Lung microvascular endothelial cell (primary cell): ENCODE data around the gene NOS2. TPM values are rescaled to one million over a fixed set of nuclear protein-coding genes. Genes with fewer than 3 reads are reported as not detected.
"Not testable (repeated sequence)": the region's sequence is repeated elsewhere in the genome, so short reads cannot be mapped to it uniquely, and the experiment has no call there.

Source experiments
- DNase-seq, 2 donors: peaks; one replicate each; pipeline versions ENCODE4 v3.0.0 to v3.0.0-alpha.2; 2010; ENCODE audit warnings: low read depth in 2 of 2
- total RNA-seq: library from RNA; depleted of rRNA; stranded (reverse); fragments of >200 nt; gene quantifications from 2 replicates; pipeline ENCODE4 v1.2.1, GENCODE V29; 2014

The NOS2 gene
- total RNA-seq: 0.20 and 0.22 TPM in 2 replicates

DNA sequence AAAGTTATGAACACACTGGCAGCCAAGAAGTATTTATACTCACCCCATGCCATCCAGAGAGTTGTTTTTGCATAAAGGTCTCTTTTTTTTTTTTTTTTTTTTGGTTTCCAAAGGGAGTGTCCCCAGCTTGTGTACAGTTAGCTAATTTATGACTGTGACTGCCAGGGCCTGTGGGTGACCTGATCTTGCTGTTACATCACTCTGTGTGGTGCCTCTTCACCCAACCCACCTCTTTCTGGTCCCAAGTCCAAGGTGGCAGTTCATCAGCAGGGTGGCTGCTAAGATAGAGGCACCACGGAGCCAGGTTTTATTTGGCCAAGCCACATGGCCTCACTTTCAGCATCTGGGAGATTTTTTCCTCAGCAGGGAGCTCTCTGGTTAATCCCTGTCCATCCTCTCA, at the start of gene NOS2:
Gene NOS2, minus strand, starts transcription at position 8 of the 400 bp plus-strand sequence. CDS start 1,720 bp downstream, outside the sequence.
- DNase-seq: no peak

DNA sequence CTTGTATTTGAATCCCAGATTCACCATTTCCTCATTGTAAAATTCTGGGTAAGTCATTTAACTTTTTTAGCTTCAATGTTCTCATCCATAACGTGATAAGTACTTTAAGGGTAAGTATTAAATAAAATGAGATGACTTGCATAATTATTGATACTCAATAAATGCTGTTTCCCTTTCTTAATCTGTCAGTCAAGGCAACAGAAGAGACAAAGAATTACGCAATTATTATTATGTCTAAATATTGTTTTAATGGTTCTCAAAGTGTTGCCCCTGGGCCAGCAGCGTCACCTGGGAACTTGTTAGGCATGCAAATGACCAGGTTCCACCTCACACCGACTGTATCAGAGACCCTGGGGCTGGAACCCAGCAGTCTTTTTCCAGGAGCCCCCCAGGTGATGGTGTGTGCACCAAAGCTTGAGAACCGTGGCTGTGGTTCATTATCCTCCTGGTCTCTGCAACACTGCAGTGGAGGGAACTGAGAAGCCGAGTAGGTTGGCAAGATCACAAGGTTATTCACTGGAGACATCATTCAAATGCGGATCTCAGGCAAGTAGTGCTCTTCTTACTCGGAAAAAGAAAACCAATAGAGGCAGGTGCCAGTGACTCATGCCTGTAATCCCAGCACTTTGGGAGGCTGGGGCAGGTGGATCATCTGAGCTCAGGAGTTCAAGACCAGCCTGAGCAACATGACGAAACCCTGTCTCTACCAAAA, 49.3 kb upstream of the NOS2 start:
- DNase-seq: no peak

DNA sequence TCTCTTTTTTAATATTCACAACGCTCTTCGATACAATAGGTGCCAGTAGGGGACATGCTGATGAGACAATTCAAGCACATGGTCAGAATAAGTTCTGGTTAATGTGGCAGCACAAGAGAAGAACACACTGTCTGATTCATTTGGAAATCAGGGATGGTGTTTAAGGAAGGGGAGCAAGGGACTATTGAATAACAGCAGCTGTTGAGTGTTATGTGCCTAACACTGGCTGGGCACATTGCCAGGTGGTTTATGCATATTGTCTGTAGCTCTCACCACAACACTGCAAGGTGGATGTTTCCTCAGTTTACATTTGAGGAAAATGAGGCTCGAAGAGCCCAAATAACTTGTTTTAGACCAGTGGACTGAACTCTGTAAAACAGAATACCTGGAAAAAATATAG, 48.6 kb upstream of the NOS2 start:
- DNase-seq: no peak

DNA sequence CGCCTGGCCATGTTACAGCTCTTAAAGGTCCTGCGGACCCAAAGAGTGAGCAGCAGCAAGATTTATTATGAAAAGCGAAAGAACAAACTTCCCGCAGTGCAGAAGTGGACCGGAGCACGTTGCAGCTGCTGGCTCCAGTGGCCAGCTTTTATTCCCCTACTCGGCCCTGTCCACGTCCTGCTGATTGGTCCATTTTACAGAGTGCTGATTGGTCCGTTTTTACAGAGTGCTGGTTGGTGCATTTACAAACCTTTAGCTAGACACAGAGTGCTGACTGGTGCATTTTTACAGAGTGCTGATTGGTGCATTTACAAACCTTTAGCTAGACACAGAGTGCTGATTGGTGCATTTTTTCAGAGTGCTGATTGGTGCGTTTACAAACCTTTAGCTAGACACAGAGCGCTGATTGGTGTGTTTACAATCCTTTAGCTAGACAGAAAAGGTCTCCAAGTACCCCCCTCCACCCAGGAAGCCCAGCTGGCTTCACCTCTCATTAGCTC, 46.5 kb upstream of the NOS2 start:
- not testable (repeated sequence) for DNase-seq

DNA sequence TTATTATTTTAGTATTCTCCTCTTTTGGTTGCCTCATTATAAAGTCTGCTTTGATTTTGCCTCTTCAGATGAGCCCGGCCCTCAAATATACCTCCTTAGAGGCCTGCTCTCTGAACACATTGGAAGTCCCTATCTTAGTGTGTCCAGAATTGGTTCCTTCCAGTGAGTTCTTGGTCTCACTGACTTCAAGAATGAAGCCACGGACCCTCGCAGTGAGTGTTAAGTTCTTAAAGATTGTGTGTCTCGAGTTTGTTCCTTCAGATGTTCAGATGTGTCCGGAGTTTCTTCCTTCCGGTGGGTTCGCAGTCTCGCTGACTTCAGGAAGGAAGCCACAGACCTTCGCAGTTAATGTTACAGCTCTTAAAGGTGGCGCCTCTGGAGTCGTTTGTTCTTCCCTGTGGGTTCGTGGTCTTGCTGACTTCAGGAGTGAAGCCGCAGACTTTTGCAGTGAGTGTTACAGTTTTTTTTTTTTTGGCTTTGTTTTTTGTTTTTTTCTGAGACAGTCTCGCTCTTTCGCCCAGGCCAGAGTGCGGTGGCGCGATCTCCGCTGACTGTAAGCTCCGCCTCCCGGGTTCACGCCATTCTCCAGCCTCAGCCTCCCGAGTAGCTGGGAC, 45.8 kb upstream of the NOS2 start:
- DNase-seq: no peak

DNA sequence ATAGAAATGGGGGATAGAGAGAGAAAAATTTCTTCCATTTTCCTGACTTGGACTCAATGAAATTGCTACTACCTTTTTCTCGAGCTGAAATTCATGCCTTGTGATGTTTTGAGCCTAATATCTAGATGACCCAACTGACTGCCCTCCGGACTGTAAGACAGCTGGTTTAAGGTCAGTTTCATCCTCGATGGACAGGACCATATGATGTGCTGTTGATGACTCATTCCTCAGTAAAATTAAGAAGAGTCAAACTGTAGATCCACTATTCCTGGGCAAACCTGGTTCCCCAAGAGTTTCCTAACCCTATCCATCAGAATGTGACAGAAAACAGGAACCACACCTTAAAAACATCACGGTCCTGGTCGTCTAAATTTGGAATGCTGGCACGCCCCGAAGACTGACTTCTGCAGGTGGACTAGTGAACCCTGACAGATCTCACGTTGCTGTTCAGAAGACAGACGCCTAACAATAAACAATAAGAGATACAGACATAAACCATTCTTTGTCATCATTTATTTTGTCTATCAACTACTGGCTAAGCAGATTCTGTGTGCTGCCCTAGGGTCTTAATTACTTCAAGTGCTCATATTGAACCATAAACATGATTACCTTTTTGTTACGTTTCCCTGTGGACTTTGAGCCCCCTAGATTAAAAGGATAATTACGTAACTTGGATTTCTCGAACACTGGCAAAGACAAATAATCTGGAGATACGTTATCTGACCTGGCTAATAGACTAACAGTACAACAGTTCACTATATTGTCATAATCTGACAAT, 45.1 kb upstream of the NOS2 start:
- no peak for DNase-seq

DNA sequence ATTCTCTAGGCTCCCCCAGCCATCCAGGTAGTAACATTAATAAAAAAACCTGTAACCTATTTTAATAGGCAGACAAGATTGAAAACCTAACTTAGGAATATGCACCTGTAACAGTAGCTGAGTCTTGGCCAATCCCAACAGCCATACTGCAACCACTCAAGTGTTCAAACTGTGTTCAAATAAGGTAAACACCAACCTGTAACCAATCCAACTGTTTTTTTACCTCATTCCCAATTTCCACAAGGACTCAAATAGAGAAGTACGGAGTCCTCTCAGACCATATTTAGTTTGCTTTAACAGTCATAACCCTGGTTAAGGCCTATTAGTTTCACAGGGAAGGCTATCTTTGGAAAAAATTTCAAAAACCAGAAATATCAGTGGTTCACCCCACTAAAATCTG, 40.4 kb upstream of the NOS2 start:
- no peak for DNase-seq

DNA sequence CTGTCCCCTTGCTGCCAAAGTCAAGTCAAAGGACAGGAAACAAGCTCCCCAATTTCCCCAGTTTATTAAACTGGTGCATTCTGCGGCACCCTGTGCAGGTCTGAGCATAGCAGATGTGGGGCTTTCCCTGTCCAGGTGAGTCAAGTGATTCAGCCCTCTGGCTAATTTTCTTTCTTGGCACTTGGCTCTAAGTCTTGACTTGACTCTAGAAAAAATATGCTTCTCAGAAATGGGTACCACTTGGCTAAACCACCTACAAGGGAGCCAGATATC, 40.0 kb upstream of the NOS2 start:
- not testable (repeated sequence) for DNase-seq

DNA sequence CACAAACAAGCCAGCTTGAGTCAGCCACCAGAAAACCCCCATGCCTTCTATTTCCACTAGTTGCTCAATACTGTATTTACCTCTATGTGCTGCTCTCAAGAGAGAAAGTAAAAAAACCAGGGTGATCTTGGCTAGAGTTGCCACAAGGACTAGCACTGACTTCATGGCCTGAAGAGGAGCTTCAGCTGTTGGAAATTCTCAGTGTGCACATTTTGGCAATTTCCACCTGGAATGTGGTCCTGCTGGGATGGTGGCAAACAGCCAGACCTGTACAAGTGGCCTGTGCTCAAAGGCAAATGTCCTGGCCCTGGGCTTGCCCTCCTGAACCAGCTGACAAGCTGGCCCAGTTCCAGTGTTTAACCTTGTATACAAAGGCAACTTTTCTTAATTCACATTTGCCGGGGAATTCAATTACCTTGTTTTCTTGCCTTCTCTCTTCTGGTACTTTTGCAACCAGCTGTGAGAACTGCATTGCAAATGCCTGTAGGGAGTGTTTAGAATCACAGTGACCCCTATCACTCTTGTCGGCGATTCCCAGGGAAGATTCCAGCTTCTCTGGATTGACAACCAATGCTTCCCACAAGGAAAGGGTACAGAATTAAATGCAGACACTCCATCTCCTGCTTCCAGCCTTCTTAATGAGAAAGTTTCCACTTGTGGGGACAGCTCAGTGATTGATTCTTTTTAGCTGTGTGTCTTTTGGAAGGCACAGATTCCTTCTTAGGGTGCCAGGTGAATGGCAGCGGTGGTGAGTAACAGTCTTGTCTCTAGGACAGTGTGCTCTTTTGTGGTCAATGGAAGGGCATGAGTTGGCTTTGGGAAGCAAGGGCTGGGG, 39.5 kb upstream of the NOS2 start:
- not testable (repeated sequence) for DNase-seq

DNA sequence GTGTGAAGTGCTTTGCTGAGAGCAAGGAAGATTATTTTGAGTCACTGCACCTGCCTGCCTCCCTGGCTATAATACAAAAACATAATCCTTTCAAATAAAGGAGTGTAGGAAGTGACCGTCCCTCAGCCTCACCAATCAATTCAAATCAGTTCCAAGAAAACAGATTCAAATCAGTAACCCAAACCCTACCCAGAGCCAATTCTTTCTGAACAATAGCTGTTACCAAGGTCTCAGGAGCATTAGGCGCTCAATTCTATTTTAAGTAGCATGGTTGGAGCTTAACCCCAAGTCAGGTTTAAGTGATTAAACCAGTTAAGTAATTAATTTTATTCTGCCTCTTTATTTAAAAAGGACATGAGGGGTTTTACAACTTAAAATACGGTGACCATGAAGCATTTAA, 38.3 kb upstream of the NOS2 start:
- DNase-seq: not testable (repeated sequence)

DNA sequence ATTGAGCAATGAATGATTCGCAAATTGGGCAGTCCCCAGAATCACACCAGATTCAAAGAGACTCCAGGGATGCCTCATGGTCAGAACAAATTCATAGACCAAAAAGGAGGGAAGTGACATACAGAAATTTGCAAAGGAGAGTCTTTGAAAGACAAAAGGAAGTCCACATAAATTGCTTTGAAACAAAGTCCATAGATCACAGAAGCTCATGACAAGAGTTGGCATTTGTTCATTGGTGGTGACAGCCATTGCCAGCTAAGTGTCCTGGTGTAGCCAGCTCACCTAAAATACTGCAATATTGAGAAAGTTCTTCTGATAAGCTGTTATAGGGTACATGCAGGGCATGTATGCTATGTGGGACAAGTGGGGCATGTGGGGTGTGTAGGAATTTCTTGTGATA, 37.4 kb upstream of the NOS2 start:
- not testable (repeated sequence) for DNase-seq

DNA sequence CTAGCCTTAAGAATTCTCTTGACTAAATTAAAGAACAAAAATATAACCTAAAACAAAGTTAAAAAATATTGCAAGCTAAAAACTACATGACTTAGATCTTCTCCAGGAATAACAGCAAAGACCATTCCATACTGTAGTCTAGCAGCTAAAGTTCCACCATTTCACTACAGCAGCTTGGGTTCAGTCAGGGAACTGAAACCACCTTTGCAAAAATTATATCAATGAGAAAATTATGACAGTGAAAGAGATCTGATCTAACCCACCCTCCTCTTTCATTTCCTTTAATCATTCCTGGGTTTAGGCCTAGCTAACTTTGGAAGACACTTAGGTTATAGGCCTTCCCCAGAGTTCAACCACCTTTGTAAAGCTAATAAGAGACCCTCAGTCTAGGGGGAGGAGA, 36.3 kb upstream of the NOS2 start:
- no peak for DNase-seq

DNA sequence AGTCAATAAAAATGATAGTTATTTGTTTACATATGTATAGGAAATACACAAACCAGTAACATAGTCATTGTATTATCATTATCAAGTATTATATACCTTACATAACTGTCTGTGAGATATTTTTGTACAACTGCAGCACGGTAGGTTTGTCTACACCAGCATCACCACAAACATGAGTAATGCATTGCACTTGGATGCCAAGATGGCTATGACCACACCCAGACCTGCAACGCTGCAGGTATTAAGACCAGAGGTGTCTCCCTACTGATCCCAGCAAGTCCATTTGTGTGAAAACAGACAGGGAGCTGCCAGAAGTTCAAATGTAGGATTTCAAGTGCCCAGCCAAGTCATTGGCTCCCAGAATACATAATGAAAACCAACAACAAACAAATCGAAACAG, 34.2 kb upstream of the NOS2 start:
- no peak for DNase-seq

DNA sequence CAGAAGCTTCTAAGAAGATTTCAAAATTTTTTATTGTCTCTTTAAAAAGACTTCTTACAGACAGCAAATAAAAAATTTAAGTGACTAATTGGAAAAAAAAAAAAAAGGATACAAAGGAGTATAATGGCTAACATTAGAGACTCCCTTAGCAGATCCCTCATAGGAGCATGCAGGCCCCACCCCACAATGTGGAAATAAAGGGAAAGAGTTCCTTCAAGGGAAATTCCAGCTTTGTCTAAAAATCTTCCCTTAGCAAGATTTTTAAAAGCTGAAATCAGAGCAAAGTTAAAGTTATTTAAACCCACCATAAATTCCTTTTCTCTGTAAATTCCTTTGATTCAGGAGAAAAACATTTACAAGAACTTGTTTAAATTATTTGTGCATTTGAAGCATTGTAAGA, 32.5 kb upstream of the NOS2 start:
- no peak for DNase-seq

DNA sequence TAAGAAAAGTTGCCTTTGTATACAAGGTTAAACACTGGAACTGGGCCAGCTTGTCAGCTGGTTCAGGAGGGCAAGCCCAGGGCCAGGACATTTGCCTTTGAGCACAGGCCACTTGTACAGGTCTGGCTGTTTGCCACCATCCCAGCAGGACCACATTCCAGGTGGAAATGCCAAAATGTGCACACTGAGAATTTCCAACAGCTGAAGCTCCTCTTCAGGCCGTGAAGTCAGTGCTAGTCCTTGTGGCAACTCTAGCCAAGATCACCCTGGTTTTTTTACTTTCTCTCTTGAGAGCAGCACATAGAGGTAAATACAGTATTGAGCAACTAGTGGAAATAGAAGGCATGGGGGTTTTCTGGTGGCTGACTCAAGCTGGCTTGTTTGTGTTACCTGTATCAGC, 29.6 kb upstream of the NOS2 start:
- DNase-seq: not testable (repeated sequence)

DNA sequence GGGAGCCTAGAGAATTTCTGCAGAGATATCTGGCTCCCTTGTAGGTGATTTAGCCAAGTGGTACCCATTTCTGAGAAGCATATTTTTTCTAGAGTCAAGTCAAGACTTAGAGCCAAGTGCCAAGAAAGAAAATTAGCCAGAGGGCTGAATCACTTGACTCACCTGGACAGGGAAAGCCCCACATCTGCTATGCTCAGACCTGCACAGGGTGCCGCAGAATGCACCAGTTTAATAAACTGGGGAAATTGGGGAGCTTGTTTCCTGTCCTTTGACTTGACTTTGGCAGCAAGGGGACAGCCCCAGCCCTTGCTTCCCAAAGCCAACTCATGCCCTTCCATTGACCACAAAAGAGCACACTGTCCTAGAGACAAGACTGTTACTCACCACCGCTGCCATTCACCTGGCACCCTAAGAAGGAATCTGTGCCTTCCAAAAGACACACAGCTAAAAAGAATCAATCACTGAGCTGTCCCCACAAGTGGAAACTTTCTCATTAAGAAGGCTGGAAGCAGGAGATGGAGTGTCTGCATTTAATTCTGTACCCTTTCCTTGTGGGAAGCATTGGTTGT, 28.9 kb upstream of the NOS2 start:
- not testable (repeated sequence) for DNase-seq

DNA sequence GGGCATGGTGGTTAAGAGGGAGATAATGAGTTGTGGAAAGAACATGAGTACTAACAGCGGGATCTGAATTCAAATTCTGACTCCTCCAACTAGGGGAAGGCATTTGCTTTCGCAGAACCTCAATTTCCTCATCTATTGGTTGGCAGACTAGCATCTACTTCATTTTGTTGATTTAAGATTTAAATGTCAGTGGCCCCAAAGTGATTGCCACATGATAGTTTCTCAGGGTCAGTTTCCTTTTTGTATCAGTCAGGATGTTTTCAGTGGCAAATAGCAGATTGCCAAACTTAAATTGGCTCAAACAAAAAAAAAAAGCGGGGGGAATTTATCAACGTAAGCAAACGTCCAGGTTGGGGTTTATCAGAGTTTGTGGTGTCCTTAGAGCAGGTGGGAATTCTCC, 25.1 kb upstream of the NOS2 start:
- no peak for DNase-seq

DNA sequence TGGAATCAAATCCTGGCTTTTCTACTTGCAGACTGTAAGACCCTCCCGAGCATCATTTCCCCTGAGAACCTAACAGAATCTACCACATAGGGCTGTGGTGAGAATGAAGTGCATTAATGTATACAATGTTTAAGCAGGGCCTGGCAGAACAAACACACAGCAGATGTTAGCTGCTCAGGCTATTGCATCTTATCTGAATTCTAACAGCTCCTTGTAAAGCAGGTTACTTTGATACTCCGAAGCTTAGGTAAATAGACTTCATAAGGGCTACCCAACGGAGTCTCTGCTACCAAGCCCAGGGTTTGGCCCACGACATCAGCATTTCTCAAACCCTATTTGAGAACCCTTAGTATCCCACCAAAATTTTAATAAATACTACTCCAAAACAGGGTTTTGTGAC, 24.4 kb upstream of the NOS2 start:
- DNase-seq: no peak

DNA sequence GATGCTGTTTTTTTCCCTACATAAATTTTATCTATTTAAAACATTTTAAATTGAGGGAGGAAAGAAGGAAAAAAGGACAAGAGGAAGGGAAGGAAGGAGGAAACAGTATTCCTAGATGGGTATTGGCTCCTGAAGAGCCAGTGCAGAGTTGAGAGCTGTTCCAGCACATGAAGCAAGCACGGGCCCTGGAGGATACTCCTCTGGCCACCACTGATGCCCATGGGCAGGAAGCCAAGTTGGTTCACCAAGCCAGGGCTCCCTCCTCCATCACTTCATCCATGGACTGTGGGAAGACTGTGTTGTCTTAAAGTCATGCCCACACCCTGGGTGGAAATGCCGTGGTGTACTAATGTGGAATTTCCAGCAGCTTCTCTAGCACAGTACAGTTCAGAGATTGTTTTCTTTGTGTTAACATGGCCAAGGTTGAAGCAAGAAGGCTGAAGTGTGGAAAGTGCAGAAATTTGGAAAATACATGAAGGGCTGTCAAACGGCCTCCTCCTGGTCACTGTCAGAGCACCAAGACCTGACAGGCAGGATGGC, 23.9 kb upstream of the NOS2 start:
- DNase-seq: no peak

DNA sequence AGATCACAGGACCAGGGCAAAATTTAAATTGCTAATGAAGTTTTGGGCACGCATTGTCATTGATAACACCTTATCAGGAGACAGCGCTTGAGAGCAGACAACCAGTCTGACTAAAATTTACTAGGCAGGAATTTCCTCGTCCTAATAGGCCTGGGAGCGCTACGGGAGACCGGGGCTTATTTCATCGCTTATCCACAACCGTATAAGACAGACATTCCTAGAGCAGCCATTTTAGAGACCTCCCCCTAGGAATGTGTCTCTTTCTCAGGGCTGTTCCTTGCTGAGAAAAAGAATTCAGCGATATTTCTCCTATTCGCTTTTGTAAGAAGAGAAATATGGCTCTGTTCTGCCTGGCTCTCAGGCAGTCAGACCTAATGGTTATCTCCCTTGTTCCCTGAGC, 21.8 kb upstream of the NOS2 start:
- not testable (repeated sequence) for DNase-seq

DNA sequence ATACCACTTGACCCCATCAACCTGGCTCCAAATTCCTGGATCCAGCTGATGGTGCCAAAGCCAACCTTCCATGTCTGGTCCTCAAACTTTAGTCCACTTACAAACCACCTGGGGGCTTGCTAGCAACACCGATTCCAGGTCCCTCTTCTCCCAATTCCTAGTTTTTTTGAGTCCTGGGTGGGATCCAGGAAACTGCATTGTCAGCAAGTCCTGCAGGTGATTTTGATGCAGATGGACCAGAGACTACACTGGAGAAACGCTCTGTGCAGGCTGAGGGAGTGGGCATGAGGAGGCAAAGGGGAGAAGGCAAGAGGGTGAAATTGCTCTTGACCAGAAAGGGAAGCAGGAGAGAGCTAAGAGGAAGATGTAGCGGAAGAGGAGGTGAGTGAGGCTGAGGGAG, 21.0 kb upstream of the NOS2 start:
- DNase-seq: no peak
